Measurements from ENCODE around the gene DRICH1. TPM values are rescaled to one million over a fixed set of nuclear protein-coding genes. Genes with fewer than 3 reads are reported as not detected.
"Not testable (repeated sequence)": the region's sequence is repeated elsewhere in the genome, so short reads cannot be mapped to it uniquely, and the experiment has no call there.

DRICH1 gene, protein sequence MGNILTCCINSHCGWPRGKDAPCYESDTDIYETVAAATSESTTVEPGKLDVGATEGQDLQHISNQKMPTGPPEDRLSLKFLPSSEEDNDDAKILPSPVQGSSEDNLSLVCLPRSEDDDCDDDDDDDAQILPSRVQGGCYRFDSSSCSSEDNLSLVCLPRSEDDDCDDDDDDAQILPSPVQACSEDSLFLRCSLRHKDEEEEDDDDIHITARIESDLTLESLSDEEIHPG
- total RNA-seq (under 1 TPM in 1 of 4 donors, not detected in 3; 0.83 TPM), polyA plus RNA-seq (under 1 TPM in 1 of 3 donors, not detected in 2; 0.50 TPM)

DNA sequence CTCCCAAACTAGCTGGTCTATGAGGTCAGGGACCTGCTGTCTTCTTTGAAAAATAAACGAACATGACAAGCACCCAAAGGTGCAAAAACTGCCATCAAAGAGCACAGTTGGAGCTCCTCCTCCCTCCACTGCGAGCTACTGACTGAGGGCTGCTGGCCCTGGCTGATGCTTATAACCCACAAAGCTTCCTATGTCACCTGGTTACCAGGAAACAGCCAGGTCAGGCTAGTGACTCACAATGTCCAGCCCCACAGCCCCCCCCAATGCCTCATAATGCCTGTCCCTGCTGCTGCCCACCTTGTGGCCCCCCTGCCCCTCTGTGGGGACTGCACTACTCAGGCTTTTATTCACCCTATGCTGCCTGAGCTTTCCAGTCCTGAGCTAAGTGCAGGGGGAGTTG lies at the start of gene DRICH1:
Gene DRICH1, minus strand, starts transcription at position 144 of the 400 bp plus-strand sequence. CDS start 298 bp downstream, outside the sequence.
- 66 to 70% methylated on average over 2 of the region's 2 CpGs for WGBS, 2 donors
- H3K27ac ChIP-seq: no peak within 1 kb of the TSS
- H3K27me3 ChIP-seq: no peaks in the 10 kb centered on the region
- no peak for DNase-seq
- no peaks in the 10 kb centered on the region for H3K9me3 ChIP-seq
- intact Hi-C loops (cut with DNase I): no loop called here
- H3K4me3 ChIP-seq: no peak within 1 kb of the TSS
- TF ChIP-seq EP300 (IDR thresholded peaks at IDR 0.05) (no peak), POLR2AphosphoS5 (IDR thresholded peaks at IDR 0.05) (no peak), POLR2A (IDR thresholded peaks at IDR 0.05) (no peak)
- TF ChIP-seq, protein P1, sequence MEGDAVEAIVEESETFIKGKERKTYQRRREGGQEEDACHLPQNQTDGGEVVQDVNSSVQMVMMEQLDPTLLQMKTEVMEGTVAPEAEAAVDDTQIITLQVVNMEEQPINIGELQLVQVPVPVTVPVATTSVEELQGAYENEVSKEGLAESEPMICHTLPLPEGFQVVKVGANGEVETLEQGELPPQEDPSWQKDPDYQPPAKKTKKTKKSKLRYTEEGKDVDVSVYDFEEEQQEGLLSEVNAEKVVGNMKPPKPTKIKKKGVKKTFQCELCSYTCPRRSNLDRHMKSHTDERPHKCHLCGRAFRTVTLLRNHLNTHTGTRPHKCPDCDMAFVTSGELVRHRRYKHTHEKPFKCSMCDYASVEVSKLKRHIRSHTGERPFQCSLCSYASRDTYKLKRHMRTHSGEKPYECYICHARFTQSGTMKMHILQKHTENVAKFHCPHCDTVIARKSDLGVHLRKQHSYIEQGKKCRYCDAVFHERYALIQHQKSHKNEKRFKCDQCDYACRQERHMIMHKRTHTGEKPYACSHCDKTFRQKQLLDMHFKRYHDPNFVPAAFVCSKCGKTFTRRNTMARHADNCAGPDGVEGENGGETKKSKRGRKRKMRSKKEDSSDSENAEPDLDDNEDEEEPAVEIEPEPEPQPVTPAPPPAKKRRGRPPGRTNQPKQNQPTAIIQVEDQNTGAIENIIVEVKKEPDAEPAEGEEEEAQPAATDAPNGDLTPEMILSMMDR (IDR thresholded peaks at IDR 0.05): no peak
- H3K36me3 ChIP-seq: peaks cover 0 to 5% (median 0%) of the 10 kb centered on the region in 4 donors
- no peaks in the 10 kb centered on the region for H3K4me1 ChIP-seq

DNA sequence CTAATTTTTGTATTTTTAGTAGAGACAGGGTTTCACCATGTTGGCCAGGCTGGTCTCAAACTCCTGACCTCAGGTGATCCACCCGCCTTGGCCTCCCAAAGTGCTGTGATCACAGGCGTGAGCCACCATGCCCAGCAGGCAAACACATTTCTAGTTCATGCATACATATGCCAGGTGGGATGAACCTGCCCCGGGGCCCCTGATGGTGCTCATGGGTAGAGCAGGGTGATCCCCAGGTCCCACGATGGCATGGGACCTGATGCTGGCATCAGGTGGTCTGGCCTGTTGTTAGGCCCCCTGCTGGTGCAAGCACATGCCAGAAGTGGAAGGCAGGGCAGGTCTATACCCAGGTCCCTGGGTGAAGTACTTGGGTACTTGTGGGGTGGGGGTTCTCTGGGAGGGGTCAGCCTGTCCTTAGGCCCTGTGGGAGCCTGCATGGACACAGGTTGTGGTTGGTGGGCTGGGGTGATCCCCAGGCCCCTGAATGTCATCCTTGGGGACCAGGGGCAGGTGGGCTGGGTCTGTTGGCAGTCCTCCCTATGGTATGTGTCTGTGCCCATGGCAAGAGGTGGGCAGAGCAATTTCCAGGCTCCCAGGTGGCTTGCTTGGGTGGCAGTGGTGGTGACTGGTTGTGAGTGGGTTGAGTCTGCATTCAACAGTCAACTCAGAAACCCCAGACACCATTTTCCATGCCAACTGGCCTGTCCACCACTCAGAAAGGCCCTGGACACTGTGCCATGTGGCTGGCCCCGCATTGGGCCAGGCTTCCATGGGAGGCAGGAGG lies 49.1 kb upstream of the DRICH1 start:
- Histone ChIP-seq H3K4me3 (no peak overlapping the region), H3K27ac (no peak overlapping the region), H3K36me3 (peaks cover 0 to 37% (median 7%) of the 10 kb centered on the region in 4 donors), H3K27me3 (no peaks in the 10 kb centered on the region), H3K9me3 (no peaks in the 10 kb centered on the region), H3K4me1 (no peaks in the 10 kb centered on the region)
- 85 to 95% methylated on average over 5 of the region's 5 CpGs for WGBS, 2 donors
- peak; percentile 52 for DNase-seq
- no peak for TF ChIP-seq POLR2A (IDR thresholded peaks at IDR 0.05)
- no peak for TF ChIP-seq POLR2AphosphoS5 (IDR thresholded peaks at IDR 0.05)
- no peak for TF ChIP-seq EP300 (IDR thresholded peaks at IDR 0.05)
- TF ChIP-seq, protein P1 (IDR thresholded peaks at IDR 0.05): no peak
- intact Hi-C loops (cut with DNase I): no loop called here

DNA sequence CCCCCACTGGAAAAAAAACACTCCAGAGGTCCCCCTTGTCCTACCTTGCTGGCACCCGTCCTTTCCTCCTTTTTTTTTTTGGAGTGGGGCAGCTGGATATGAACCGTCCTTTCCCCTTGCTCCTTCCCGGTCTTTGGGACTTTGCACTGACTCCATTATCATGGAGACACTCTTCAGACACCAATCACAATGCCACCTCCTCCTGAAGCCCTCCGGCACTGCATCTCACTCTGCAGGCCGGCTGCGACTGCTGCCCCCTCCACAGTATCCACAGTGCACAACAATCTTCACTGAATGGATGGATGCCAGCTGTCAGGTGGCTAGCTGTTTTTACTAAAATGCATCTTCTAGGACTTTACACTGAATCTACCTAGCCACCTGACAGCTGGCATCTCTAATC lies 46.0 kb upstream of the DRICH1 start:
- peak; percentile 19 for DNase-seq
- intact Hi-C loops (cut with DNase I): no loop called here
- H3K9me3 ChIP-seq: no peaks in the 10 kb centered on the region
- TF ChIP-seq POLR2A (IDR thresholded peaks at IDR 0.05) (no peak), POLR2AphosphoS5 (IDR thresholded peaks at IDR 0.05) (no peak), EP300 (IDR thresholded peaks at IDR 0.05) (no peak)
- TF ChIP-seq, protein P1 (IDR thresholded peaks at IDR 0.05): no peak
- no peaks in the 10 kb centered on the region for H3K27me3 ChIP-seq
- peaks cover 0 to 30% (median 7%) of the 10 kb centered on the region in 4 donors for H3K36me3 ChIP-seq
- no peak overlapping the region for H3K4me3 ChIP-seq
- WGBS, 2 donors: 92 to 96% methylated on average over 6 of the region's 6 CpGs
- no peaks in the 10 kb centered on the region for H3K4me1 ChIP-seq
- no peak overlapping the region for H3K27ac ChIP-seq

DNA sequence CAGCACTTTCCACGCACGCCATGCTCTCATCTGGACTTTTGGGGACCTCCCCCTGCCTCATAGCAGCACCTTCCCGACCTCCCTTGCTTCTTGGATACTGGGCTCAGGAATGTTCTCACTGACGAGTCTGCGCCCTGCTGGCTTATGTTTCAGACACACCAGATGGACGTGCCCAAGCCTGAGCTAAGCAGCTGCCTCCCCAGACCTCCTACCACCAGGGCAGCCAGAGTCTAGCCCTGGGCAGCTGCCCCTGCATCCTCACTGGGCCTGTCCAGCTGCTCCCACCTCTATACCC lies 45.5 kb upstream of the DRICH1 start:
- intact Hi-C loops (cut with DNase I): no loop called here
- TF ChIP-seq, protein P1 (IDR thresholded peaks at IDR 0.05): no peak
- no peak for TF ChIP-seq POLR2A (IDR thresholded peaks at IDR 0.05)
- no peak for TF ChIP-seq POLR2AphosphoS5 (IDR thresholded peaks at IDR 0.05)
- TF ChIP-seq EP300 (IDR thresholded peaks at IDR 0.05): no peak
- WGBS, 2 donors: 91 to 93% methylated on average over 6 of the region's 6 CpGs
- H3K4me1 ChIP-seq: no peaks in the 10 kb centered on the region
- no peaks in the 10 kb centered on the region for H3K9me3 ChIP-seq
- H3K27me3 ChIP-seq: no peaks in the 10 kb centered on the region
- peaks cover 0 to 25% (median 7%) of the 10 kb centered on the region in 4 donors for H3K36me3 ChIP-seq
- H3K4me3 ChIP-seq: no peak overlapping the region
- DNase-seq: peak; percentile 39
- no peak overlapping the region for H3K27ac ChIP-seq

DNA sequence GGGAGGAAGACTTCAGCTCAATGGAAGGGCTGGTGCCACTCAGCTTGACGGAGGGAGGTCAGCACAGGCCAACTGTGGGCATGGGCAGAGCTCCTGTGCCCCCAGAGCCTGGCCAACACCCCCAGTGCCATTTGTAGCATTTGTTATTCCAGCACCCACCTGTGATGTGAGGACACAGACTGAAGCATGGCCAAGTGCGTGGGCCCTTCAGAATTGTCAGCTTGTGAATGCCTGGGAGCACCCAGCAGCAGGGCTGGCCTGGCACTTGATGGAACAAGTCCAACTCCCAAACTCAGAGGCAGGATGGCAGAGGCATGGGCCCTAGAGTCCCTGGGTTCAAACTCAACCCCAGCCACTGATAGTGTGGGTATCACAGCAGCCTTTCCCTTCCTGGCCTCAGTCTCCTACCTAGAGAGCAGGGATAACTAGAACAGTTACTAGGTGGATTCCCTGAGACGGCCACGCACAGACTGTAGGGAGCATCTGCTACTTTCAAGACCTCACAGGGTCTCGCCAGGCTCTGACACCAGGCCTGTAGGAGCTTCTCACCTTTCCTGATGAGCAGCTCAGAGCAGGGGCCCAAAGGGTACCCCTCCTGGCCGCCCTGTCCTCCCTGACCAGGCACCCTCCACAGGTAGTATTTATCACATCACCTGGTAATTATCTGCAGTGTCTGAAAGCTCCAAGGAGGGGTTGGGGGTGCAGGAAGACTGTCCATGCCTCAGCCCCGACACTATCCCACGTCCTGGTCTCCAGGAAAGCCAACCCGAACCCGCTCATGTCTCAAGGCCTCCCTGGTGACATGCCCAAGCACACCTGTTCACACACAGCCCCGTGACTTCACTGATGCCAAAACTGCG lies 45.0 kb upstream of the DRICH1 start:
- H3K27ac ChIP-seq; intact Hi-C loops (cut with DNase I); H3K27me3 ChIP-seq; H3K4me1 ChIP-seq; H3K9me3 ChIP-seq; H3K4me3 ChIP-seq: not testable (repeated sequence)
- peaks cover 0 to 19% (median 7%) of the 10 kb centered on the region in 4 donors for H3K36me3 ChIP-seq
- 96 to 98% methylated on average over 12 of the region's 12 CpGs for WGBS, 2 donors
- peak; percentile 44 for DNase-seq

Data from sigmoid colon (tissue), 7 donors.